Measurements from ENCODE around the gene FGD3. TPM values are rescaled to one million over a fixed set of nuclear protein-coding genes. Genes with fewer than 3 reads are reported as not detected.

Gene FGD3
- total RNA-seq, 1 experiment from 2014 or later, result 1.8 TPM

- H3K27ac Mint-ChIP-seq, result no peak overlapping the region; a peak in 1 of 7 replicates
These were observed 29.1 kb downstream of the FGD3 start for GRCh38 chr9:92976431-92976830.

More at GRCh38 chr9:92976431-92976830, 29.1 kb downstream of the FGD3 start:
- no peak overlapping the region for H2BK120ac ChIP-seq (ENCODE audit: low read depth, low read length, poor library complexity, severe bottlenecking)
- H2AK5ac ChIP-seq (ENCODE audit: insufficient read length, low read length), result no peak overlapping the region
- H2BK5ac ChIP-seq (ENCODE audit: insufficient read length, low read length), result no peak overlapping the region
- no peak overlapping the region for H3K56ac ChIP-seq (ENCODE audit: insufficient read length, low read depth, low read length)
- no peak overlapping the region for H4K5ac ChIP-seq (ENCODE audit: insufficient read length, low read depth, low read length)
- H3K79me2 ChIP-seq (ENCODE audit: insufficient read depth, low read length), result no peaks in the 10 kb centered on the region
- H3K4me2 ChIP-seq (ENCODE audit: insufficient read depth, insufficient read length, low read length), result no peak overlapping the region
- H2BK20ac ChIP-seq (ENCODE audit: low read depth, low read length, poor library complexity, severe bottlenecking), result no peak overlapping the region
- H3K9me3 ChIP-seq (ENCODE audit: control insufficient read depth, low read depth, low read length), result no peaks in the 10 kb centered on the region
- no peak overlapping the region for H3K18ac ChIP-seq (ENCODE audit: insufficient read length, low read depth, low read length)
- H2AFZ ChIP-seq (ENCODE audit: low read length), result no peak overlapping the region
- no peak for TF ChIP-seq CTCF (conservative IDR thresholded peaks at IDR 0.05)
- H3K27me3 ChIP-seq (ENCODE audit: insufficient read depth, low read length), result no peaks in the 10 kb centered on the region
- H3K36me3 Mint-ChIP-seq (ENCODE audit: insufficient read depth in 1 of 3, low read depth in 3 of 3), result peaks cover 3 to 18% (median 6%) of the 10 kb centered on the region in 3 experiments
- H3K27ac ChIP-seq (ENCODE audit: insufficient read length, low read depth, low read length), result no peak overlapping the region
- no peaks in the 10 kb centered on the region; the same call in 1 of the 2 replicates for H3K27me3 Mint-ChIP-seq (ENCODE audit: low read depth)
- H3K23ac ChIP-seq (ENCODE audit: insufficient read length, low read depth, low read length), result no peak overlapping the region
- no peaks in the 10 kb centered on the region for H3K23me2 ChIP-seq (ENCODE audit: insufficient read length, low read depth, low read length, poor library complexity, severe bottlenecking)
- no peak overlapping the region for H3K4ac ChIP-seq (ENCODE audit: low read depth, low read length)
- H2BK15ac ChIP-seq (ENCODE audit: low read depth, low read length), result no peak overlapping the region; the same call in 1 of the 2 replicates
- no CpG with 5 or more reads among the region's 16 CpGs for WGBS (ENCODE audit: extremely low coverage, insufficient read length, low lambda C conversion rate)
- no peak overlapping the region for H4K91ac ChIP-seq (ENCODE audit: insufficient read length, low read depth, low read length)
- no peak overlapping the region for H2BK12ac ChIP-seq (ENCODE audit: insufficient read length, low read depth, low read length)
- H4K8ac ChIP-seq (replicated peaks; ENCODE audit: insufficient read length, low read depth, low read length), result no peak overlapping the region
- no peak for DNase-seq
- peaks cover 30 to 42% of the 10 kb centered on the region in 2 experiments for H3K4me1 Mint-ChIP-seq
- no peak overlapping the region for H3K4me3 Mint-ChIP-seq
- no peak overlapping the region for H3T11ph ChIP-seq (ENCODE audit: low read length)
- no peak overlapping the region for H3K9ac ChIP-seq (ENCODE audit: extremely low read depth, insufficient read length, low read length)
- H3K14ac ChIP-seq (ENCODE audit: insufficient read depth, low read length), result no peak overlapping the region; the same call in 1 of the 2 replicates
- no peaks in the 10 kb centered on the region for H3K79me1 ChIP-seq (ENCODE audit: insufficient read depth, low read depth, low read length, poor library complexity, severe bottlenecking)
- H3K4me1 ChIP-seq (ENCODE audit: insufficient read depth, low read length), result no peaks in the 10 kb centered on the region
- no peaks in the 10 kb centered on the region for H4K20me1 ChIP-seq (ENCODE audit: control insufficient read depth, insufficient read depth, insufficient read length)
- H3K9me3 Mint-ChIP-seq, result peaks cover 11 to 20% of the 10 kb centered on the region in 2 experiments
